ENCODE results near the gene ZNF616. TPM values are rescaled to one million over a fixed set of nuclear protein-coding genes. Genes with fewer than 3 reads are reported as not detected.

ZNF616 gene
- total RNA-seq (2014; rRNA removed; shearing (Covaris generic)): 6.3 and 6.5 TPM in 2 replicates
- 3.9 and 4.8 TPM in 2 replicates for polyA plus RNA-seq (2015; cell fraction: cytosol; rRNA removed)
- polyA plus RNA-seq (2015; cell fraction: nucleus; rRNA removed): 3.4 and 7.7 TPM in 2 replicates

DNA sequence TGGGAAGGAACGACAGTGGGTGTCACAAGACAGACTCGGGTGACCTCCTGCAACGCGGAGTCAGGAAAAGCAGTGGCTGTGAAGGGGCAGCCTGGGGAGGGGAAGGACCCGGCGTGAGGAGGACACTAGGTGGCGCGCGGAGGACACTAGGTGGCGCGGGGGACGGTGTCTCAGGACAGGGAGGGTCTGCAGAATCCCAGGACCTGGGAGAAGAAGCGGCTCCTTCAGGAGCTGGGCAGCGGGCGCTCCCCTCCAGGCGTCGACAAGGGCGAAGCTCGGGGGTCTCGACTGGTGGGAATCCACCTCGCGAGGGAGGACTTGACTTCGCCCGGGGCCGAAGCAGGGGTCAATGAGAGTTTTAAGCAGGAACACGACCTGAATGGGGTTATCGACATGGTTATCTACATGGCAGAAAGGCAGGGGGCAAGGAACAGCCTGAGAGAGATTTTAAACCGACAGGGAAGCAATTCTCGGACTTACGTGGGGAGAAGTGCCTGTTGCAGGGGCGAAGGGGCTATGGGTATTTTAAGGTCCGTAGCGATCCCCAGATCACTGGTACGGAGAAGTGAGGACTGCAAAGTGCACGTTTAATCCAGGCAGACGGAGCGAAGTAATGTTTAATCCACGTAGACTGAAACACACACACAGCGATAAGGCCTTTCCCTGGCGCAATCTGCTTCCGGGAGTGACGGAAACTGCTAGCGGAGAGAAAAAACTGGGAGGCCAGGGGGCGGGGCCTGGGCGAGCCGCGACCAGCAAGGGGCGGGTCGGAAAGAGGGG, at the start of gene ZNF616:
Gene ZNF616 (minus strand): TSS at position 687 of the 780 bp plus-strand sequence. CDS start 9,426 bp downstream, outside the sequence.
- in situ Hi-C loops (cut with HindIII; ENCODE audit: low pct_unique_long_range_greater_than_20kb, low sequenced_read_pairs): no loop called here

DNA sequence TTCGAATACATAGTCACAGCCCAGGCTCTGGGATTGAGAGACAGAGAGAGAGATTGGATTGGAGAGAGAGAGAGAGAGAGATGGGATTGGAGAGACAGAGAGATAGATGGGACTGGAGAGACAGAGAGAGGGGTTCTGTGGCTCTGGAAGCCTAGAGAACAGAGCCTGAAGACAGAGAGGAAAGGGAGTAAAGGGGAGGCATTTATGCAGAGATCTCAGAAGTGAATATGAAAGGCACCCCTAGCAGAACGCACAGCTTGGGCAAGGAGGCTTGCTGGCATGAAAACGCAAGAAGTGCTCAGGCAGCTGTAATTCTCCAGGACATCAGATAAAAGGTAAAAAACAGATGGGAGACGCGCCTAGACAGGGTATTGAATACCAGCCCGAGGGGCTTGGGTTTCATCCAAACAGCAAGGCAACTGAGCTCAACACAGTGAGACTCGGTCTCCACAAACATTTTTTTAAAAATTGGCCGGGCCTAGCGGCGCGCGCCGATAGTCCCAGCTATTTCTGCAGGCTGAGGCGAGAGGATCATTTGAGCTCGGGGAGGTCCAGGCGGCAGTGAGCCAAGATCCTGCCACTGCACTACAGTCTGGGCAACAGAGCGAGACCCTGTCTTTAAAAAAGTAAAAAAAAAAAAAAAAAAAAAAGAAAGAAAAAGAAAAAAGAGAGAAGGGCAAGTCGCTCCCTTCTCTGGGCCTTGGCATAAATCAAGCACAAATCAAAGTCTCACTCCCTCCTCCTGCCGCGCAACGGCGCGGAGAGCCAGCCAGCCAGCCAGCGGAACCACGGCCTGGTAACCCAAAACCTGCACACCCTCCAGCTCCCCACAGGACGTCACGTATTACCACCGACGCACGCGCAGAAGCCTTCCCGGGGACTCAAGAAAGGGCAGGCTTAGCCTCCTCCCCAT, 49.3 kb upstream of the ZNF616 start:
- no peak for DNase-seq (ENCODE audit: low read depth, low spot score)
- in situ Hi-C loops (cut with HindIII; ENCODE audit: low pct_unique_long_range_greater_than_20kb, low sequenced_read_pairs): no loop called here

More for the DNA sequence above, at the start of gene ZNF616:
- peak; percentile 93 for DNase-seq (ENCODE audit: low read depth, low spot score)

DNA sequence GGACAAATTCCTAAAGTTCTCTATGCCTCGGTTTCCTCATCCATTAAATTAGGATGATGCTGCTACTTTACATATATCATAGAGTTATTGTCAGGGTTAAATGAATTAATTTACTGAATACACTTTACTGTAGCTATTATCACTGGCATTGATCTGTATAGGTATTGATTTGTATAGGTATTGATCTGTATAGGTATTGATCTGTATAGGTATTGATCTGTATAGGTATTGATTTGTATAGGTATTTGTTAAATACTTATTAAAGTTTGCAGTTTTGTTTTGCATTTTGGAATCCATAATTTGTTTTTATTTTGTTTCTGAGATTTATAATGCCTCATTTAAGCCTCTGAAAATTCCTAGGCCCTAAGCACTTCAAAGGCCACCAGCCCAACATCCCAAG, 47.7 kb upstream of the ZNF616 start:
- in situ Hi-C loops (cut with HindIII; ENCODE audit: low pct_unique_long_range_greater_than_20kb, low sequenced_read_pairs): no loop called here
- no peak for DNase-seq (ENCODE audit: low read depth, low spot score)

DNA sequence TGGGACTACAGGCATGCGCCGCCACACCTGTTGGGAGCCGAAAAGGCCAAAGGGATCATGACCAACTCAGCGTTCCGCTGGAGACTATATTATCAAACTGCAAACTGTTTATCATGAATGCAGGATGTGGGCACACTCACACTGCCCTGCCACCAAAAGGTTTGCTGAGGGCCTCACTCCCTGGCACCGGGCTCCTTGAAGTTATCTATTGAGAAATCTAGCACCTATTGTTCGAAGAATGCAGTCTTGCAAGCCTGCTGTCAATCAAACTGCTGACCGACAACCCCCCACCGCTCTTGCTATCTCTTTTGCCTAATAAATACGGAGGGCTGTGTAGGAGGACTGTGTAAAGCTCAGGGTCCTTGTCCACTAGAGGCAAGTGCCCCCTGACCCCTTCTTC, 36.8 kb upstream of the ZNF616 start:
- no peak for DNase-seq (ENCODE audit: low read depth, low spot score)
- in situ Hi-C loops (cut with HindIII; ENCODE audit: low pct_unique_long_range_greater_than_20kb, low sequenced_read_pairs): no loop called here

DNA sequence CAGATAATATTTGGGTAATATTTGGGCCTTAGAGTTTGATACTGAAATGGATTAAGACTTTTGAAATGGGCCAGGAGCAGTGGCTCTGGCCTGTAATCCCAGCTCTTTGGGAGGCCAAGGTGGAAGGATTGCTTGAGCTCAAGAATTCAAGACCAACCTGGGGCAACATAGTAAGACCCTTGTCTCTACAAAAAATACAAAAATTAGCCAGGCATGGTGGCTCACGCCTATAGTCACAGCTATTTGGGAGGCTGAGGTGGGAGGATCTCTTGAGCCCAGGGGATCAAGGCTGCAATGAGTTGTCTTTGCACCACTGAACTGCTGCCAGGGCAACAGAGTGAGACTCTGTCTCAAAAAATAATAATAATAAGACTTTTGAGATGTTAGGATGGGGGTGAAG, 32.6 kb upstream of the ZNF616 start:
- in situ Hi-C loops (cut with HindIII; ENCODE audit: low pct_unique_long_range_greater_than_20kb, low sequenced_read_pairs): no loop called here
- DNase-seq (ENCODE audit: low read depth, low spot score): no peak

DNA sequence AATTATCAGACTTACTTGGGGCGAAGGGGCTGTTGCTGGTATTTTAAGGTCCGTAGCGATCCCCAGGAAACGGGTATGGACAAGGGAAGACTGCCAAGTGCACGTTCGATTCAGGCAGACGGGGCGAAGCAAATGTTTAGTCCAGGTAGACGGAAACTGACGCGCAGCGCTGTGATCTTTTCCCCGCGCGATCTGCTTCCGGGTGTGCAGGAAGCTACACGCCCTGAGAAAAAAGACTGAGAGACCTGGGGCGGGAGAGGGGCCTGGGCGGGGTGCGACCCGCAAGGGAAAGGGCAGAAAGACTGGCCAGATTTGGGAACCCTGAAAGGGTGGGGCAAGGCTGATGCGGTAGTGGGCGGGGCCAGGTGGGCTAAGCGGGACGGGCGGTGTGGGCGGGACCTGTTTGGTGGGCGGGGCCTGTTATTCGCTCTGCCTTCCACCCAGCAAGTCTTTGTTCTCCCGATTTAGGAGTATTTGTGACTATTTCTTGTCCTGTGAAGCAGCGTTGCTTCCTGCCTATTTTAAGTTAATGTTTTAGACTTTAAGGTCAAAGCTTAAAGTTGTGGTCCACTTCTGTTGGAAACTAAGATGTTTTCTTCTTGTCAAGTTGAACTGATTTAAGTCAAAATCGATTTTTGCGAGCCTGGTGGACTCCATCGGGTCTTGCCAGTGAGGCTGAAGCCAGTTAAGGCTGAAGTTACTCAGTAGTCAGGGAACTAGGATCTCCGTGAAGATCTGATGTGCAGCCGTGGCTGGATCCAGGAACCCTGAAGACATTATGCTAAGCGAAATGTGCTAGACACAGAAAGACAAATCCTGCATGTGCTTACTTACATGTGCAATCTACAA, 31.8 kb upstream of the ZNF616 start, which contains the start of gene ZNF836:
Gene ZNF836 (minus strand): TSS at position 301 of the 849 bp plus-strand sequence. CDS start 3,549 bp downstream, outside the sequence.
- in situ Hi-C loops (cut with HindIII; ENCODE audit: low pct_unique_long_range_greater_than_20kb, low sequenced_read_pairs): no loop called here

DNA sequence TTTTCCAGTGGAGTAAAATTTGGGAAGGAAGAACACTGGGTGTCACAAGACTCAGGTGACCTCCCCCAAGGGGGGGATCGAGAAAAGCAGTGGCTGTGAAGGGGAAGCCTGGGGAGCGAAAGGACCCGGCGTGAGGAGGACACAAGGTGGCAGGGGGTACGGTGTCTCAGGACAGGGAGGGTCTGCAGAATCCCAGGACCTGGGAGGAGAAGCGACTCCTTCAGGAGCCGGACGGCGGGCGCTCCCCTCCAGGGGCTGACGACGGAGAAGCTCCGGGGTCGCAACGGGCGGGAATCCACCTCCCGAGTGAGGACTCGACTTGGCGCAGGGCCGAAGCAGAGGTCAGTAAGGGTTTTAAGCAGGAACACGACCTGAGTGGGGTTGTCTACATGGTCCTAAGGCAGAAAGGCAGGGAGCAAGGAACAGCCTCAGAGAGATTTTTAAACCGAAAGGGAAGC, 31.2 kb upstream of the ZNF616 start:
- in situ Hi-C loops (cut with HindIII; ENCODE audit: low pct_unique_long_range_greater_than_20kb, low sequenced_read_pairs): no loop called here
- no peak for DNase-seq (ENCODE audit: low read depth, low spot score)

More for the DNA sequence above, 31.8 kb upstream of the ZNF616 start, which contains the start of gene ZNF836:
- DNase-seq (ENCODE audit: low read depth, low spot score): peak; percentile 63

DNA sequence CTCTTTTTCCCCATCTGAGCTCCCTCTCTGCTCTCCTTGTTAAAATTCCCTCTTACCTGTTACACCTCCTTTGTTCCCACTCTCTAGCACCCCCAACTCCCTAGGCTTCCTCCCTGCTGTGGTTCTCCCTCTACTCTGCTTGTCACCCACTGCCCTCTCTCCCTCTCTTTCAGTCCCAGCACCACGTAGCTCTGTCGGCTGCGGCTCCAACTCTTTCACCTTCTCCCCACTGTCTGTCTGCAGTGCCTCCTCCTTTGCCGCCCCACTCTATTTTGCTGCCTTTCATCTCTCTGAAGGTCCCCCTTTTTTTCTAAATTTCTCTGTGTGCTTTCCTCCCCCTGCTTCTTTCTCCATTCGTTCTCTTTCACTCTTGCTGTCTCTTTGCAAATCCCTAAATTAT, 30.6 kb upstream of the ZNF616 start:
- in situ Hi-C loops (cut with HindIII; ENCODE audit: low pct_unique_long_range_greater_than_20kb, low sequenced_read_pairs): no loop called here
- no peak for DNase-seq (ENCODE audit: low read depth, low spot score)

DNA sequence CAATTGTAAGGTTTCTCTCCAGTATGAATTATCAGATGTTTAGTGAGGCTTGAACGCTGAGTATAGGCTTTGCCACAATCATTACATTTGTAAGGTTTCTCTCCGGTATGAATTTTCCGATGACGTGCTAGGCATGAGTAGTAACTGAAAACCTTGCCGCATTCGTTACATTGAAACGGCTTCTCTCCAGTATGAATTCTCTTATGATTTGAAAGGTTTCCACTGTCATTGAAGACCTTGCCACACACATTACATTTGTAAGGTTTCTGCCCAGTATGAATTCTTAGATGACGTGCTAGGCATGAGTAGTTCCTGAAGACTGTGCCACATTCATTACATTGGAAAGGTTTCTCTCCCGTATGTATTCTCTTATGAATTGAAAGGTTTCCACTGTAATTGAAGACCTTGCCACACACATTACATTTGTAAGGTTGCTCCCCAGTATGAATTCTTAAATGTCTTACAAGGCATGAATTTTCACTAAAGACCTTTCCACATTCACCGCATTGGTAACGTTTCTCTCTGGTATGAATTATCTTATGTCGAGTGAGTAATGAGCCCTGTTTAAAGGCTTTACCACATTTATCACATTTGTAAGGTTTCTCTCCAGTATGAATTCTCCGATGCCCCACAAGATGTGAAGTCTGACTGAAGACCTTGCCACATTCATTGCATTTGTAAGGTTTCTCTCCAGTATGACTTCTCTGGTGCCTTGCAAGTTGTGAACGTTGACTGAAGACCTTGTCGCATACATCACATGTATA, 16.0 kb upstream of the ZNF616 start:
- in situ Hi-C loops (cut with HindIII; ENCODE audit: low pct_unique_long_range_greater_than_20kb, low sequenced_read_pairs): no loop called here
- DNase-seq (ENCODE audit: low read depth, low spot score): no peak

DNA sequence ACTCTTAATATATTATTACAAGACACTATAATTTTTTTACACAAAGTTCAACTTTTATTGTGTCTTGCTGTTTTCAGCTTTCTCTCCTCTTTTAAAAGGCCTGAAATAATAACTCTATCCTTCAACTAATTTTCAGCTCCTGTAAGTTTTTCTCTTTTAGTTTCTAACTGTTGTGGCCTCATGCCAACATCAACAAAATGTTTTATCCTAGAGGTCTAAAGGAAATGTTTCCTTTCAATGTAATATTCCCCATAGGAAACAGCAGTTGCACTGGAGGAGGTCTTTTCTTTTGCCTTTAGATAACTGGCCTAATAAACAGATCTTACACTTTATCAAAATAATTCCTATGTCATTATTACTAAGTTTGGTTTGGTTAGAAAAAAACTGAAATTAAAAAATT, 8.5 kb upstream of the ZNF616 start:
- no peak for DNase-seq (ENCODE audit: low read depth, low spot score)
- in situ Hi-C loops (cut with HindIII; ENCODE audit: low pct_unique_long_range_greater_than_20kb, low sequenced_read_pairs): no loop called here

DNA sequence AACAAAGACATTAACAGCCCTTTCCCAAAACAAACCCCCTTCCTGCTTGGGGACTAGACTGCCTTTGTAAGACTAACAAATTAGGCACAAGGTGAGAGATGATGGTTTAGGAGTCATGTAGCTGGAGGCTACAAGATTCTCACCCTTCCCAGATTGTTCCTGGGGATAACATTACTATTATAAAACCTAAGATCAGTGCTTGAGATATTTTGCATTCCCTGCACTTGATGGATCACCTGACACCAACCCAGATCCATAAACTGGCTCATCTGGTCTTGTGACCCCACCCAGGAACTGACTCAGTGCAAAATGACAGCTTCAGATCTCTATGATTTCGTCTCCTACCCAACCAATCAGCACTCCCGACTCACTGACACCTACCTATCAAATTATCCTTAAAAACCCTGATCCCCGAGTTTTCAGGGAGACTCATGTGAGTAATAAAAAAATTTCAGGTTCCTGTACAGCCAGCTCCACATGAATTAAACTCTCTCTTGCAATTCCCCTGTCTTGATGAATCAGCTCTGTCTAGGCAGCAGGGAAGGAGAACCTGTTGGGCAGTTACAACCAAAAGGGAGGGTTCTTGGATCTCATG, 2.4 kb upstream of the ZNF616 start:
- DNase-seq (ENCODE audit: low read depth, low spot score): no peak
- in situ Hi-C loops (cut with HindIII; ENCODE audit: low pct_unique_long_range_greater_than_20kb, low sequenced_read_pairs): no loop called here

DNA sequence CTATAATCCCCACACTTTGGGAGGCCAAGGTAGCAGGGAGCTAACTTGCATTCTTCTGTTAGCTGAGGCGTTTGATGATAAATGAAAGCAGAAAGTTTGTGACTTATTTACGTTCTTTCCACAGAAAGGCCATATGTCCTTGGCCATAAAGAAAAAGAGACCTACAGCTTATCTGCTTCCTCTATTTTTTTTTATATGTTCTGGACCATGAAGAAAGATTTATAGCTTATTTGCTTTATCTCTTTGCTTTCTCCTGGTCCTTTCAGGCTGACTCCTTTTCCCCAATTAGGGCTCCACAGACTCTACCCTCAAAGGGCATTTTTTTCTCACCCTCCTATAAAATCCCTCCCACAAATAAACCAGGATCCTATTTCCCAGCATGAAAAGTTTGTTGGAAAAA, 1.5 kb upstream of the ZNF616 start:
- DNase-seq (ENCODE audit: low read depth, low spot score): no peak
- in situ Hi-C loops (cut with HindIII; ENCODE audit: low pct_unique_long_range_greater_than_20kb, low sequenced_read_pairs): no loop called here

DNA sequence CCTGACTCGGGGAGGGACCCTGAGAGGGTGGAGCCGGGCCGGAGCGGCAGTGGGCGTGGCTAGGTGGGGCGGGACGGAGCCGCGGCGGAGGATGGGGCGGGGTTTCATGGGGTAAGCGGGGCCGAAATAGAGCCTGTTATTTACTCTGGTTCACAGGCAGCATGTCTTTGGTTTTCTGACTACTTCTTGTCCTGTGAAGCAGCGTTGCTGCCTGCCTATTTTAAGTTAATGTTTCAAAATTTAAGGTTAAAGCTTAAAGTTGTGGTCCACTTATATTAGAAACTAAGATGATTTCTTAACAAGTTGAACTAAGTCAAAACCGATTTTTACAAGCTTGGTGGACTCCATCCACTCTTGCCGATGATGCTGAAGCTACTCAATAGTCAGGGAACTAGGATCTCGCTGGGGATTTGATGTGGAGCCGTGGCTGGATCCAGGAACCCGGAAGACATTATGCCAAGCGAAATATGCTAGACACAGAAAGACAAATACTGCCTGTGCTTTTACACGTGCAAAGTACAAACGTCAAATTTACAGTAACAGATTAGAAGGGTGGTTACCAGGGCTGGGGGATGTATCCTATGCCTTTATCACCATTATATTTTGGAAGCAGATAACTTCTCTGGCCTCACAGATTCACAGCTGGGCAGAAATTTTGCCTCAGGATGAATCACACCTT, 433 bp upstream of the ZNF616 start:
- no peak for DNase-seq (ENCODE audit: low read depth, low spot score)
- in situ Hi-C loops (cut with HindIII; ENCODE audit: low pct_unique_long_range_greater_than_20kb, low sequenced_read_pairs): no loop called here

DNA sequence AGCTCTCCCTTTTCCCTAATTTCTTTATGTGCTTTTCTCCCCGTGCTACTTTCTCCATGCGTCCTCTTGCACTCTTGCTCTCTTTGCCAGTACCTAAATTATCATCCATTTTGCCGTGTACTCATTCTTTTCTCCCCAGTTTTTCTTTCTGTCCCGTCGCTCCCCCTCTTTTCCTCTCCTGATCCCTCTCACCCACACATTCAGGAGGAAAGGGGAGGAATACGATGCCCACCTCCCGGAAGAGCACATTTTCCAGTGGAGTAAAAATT, 821 bp downstream of the ZNF616 start:
- in situ Hi-C loops (cut with HindIII; ENCODE audit: low pct_unique_long_range_greater_than_20kb, low sequenced_read_pairs): no loop called here
- no peak for DNase-seq (ENCODE audit: low read depth, low spot score)

DNA sequence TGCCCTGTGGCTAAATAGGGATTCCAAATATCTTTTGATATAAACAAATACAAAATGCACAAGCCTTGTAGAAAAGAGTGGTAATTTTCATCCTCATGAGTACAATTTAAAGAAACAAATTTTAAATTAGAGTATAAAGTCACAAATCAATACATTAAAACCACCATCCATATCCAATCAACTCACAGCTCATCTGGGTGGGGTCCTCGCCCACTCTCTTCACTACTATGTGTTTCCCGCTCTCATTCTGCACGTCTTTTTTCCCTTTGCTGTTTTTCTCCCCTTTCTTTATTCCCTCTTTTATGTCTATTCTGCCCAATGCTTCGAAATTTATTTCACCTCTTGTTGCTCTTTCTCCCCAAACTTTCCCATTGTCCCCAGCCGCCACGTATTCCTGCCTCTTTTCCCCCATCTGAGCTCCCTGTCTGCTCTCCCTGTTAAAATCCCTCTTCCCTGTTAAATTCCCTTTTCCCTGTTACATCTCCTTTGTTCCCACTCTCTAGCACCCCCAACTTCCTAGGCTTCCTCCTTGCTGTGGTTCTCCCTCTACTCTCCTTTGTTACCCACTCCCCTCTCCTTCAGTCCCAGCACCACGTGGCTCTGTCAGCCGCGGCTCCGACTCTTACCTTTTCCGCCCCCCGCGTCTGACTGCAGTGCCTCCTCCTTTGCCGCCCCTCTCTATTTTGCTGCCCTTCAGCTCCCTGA, 1.3 kb downstream of the ZNF616 start:
- DNase-seq (ENCODE audit: low read depth, low spot score): peak; percentile 37
- in situ Hi-C loops (cut with HindIII; ENCODE audit: low pct_unique_long_range_greater_than_20kb, low sequenced_read_pairs): no loop called here

DNA sequence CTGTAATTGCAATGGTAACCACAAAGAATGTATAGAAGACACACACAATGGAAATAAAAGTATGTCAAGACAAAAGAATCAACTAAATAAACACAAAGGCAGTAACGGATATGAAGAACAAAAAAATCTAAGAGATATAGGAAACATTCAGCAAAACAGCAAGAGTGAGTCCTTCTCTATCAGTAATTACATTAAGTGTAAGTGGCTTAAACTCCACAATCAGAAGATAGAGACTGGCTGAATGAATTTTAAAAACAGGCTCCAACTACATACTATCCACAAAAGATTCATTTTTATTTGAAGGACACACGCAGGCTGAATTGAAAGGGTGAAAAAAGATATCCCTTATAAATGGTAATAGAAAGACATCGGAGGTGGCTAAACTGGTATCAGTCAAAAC, 19.5 kb downstream of the ZNF616 start:
- in situ Hi-C loops (cut with HindIII; ENCODE audit: low pct_unique_long_range_greater_than_20kb, low sequenced_read_pairs): no loop called here
- DNase-seq (ENCODE audit: low read depth, low spot score): no peak
